GOT3 (cell line): Measurements from ENCODE around the gene TMEM198.
A peak's percentile ranks its signal among the peaks of the same experiment; 100 is the strongest.

Experiments
- DNase-seq: peaks from one replicate; lab custom pipeline; 2025; ENCODE audit warnings: mixed read lengths; lab: John Stamatoyannopoulos, UW

Gene TMEM198

GRCh38 chr2:219578811-219579613 is 35.2 kb downstream of the TMEM198 start:
- DNase-seq: no peak

GRCh38 chr2:219581346-219581745 is 37.5 kb downstream of the TMEM198 start:
- DNase-seq: no peak

GRCh38 chr2:219591091-219591490 is 47.3 kb downstream of the TMEM198 start:
- DNase-seq: no peak

GRCh38 chr2:219592736-219593135 is 48.9 kb downstream of the TMEM198 start:
- no peak for DNase-seq

GRCh38 chr2:219593154-219593553 is 49.3 kb downstream of the TMEM198 start:
- DNase-seq: no peak

GRCh38 chr2:219595256-219595655 is 51.4 kb downstream of the TMEM198 start:
- no peak for DNase-seq

- DNase-seq: no peak
Measured at GRCh38 chr2:219596954-219597551, 53.2 kb downstream of the TMEM198 start.

- peak; percentile 88 for DNase-seq
Measured at GRCh38 chr2:219597552-219598307, 53.9 kb downstream of the TMEM198 start, which contains the start of gene STK11IP. TSS of gene STK11IP (plus strand) at chr2:219597857. CDS start at chr2:219598120, 263 bp downstream.

GRCh38 chr2:219598308-219599078 is 54.7 kb downstream of the TMEM198 start:
- DNase-seq: no peak
